Measurements from ENCODE around the gene HSPB1. TPM values are rescaled to one million over a fixed set of nuclear protein-coding genes. Genes with fewer than 3 reads are reported as not detected.

HSPB1 gene
- total and polyA plus RNA-seq, 2 of the 13 experiments (the other 11 are each of a cell fraction or from before 2014, with no cell fraction given), result 21.0 to 38.6 TPM

DNA sequence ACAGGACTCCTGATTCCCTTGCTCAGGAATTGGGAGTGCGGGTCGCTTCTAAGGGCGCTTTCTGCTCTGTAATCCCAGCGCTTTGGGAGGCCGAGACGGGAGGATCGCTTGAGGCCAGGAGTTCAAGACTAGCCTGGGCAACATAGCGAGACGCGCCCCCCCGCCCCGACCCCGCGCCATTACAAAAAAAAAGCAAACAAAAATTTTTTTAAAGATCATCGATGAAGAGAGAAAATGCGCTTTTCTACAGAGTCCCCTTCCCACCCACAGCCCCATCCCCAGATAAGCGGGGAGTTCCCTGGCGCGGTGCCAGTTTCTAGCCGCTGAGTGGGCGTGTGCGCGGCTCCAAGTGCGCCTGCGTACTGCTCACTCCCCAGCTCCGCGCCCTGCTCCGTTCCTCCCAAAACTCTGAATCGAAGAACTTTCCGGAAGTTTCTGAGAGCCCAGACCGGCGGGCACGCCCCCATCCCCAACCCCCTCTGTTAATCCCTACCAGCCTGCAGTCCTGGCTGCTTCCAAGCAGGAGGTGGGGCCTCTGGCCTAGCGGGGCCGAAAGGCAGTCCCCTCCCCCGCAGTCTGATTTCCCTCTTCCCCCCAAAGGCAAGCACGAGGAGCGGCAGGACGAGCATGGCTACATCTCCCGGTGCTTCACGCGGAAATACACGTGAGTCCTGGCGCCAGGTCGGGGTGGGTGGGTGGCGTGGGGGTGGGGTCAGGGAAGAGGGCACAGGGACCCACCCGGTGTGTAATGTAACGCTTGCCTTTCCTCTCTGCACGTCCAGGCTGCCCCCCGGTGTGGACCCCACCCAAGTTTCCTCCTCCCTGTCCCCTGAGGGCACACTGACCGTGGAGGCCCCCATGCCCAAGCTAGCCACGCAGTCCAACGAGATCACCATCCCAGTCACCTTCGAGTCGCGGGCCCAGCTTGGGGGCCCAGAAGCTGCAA is 1.0 kb downstream of the HSPB1 start (continued):
- TF ChIP-seq ZNF501 (CRISPR knock-in tag; IDR thresholded peaks at IDR 0.05) (no peak), ZNF468 (CRISPR knock-in tag; IDR thresholded peaks at IDR 0.05) (no peak), NFE2 (CRISPR knock-in tag; IDR thresholded peaks at IDR 0.05) (no peak), ZNF382 (CRISPR knock-in tag; IDR thresholded peaks at IDR 0.05; ENCODE audit: borderline replicate concordance) (no peak), JUN (CRISPR knock-in tag; IDR thresholded peaks at IDR 0.05) (no peak), ZNF282 (IDR thresholded peaks at IDR 0.05; ENCODE audit: partially characterized antibody) (no peak), NKX3-1 (CRISPR knock-in tag; IDR thresholded peaks at IDR 0.05) (no peak), CBX2 (IDR thresholded peaks at IDR 0.05; ENCODE audit: low read depth, low read length) (no peak), CBX2 (CRISPR knock-in tag; IDR thresholded peaks at IDR 0.05; ENCODE audit: low read depth) (no peak), RFX3 (CRISPR knock-in tag; IDR thresholded peaks at IDR 0.05) (no peak)
- TF ChIP-seq, protein P1, sequence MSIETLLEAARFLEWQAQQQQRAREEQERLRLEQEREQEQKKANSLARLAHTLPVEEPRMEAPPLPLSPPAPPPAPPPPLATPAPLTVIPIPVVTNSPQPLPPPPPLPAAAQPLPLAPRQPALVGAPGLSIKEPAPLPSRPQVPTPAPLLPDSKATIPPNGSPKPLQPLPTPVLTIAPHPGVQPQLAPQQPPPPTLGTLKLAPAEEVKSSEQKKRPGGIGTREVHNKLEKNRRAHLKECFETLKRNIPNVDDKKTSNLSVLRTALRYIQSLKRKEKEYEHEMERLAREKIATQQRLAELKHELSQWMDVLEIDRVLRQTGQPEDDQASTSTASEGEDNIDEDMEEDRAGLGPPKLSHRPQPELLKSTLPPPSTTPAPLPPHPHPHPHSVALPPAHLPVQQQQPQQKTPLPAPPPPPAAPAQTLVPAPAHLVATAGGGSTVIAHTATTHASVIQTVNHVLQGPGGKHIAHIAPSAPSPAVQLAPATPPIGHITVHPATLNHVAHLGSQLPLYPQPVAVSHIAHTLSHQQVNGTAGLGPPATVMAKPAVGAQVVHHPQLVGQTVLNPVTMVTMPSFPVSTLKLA (IDR thresholded peaks at IDR 0.05), result no peak
- TF ChIP-seq, protein P2, sequence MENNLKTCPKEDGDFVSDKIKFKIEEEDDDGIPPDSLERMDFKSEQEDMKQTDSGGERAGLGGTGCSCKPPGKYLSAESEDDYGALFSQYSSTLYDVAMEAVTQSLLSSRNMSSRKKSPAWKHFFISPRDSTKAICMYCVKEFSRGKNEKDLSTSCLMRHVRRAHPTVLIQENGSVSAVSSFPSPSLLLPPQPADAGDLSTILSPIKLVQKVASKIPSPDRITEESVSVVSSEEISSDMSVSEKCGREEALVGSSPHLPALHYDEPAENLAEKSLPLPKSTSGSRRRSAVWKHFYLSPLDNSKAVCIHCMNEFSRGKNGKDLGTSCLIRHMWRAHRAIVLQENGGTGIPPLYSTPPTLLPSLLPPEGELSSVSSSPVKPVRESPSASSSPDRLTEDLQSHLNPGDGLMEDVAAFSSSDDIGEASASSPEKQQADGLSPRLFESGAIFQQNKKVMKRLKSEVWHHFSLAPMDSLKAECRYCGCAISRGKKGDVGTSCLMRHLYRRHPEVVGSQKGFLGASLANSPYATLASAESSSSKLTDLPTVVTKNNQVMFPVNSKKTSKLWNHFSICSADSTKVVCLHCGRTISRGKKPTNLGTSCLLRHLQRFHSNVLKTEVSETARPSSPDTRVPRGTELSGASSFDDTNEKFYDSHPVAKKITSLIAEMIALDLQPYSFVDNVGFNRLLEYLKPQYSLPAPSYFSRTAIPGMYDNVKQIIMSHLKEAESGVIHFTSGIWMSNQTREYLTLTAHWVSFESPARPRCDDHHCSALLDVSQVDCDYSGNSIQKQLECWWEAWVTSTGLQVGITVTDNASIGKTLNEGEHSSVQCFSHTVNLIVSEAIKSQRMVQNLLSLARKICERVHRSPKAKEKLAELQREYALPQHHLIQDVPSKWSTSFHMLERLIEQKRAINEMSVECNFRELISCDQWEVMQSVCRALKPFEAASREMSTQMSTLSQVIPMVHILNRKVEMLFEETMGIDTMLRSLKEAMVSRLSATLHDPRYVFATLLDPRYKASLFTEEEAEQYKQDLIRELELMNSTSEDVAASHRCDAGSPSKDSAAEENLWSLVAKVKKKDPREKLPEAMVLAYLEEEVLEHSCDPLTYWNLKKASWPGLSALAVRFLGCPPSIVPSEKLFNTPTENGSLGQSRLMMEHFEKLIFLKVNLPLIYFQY (CRISPR knock-in tag; IDR thresholded peaks at IDR 0.05; ENCODE audit: borderline replicate concordance), result peak; percentile 76
- TF ChIP-seq, protein P3, sequence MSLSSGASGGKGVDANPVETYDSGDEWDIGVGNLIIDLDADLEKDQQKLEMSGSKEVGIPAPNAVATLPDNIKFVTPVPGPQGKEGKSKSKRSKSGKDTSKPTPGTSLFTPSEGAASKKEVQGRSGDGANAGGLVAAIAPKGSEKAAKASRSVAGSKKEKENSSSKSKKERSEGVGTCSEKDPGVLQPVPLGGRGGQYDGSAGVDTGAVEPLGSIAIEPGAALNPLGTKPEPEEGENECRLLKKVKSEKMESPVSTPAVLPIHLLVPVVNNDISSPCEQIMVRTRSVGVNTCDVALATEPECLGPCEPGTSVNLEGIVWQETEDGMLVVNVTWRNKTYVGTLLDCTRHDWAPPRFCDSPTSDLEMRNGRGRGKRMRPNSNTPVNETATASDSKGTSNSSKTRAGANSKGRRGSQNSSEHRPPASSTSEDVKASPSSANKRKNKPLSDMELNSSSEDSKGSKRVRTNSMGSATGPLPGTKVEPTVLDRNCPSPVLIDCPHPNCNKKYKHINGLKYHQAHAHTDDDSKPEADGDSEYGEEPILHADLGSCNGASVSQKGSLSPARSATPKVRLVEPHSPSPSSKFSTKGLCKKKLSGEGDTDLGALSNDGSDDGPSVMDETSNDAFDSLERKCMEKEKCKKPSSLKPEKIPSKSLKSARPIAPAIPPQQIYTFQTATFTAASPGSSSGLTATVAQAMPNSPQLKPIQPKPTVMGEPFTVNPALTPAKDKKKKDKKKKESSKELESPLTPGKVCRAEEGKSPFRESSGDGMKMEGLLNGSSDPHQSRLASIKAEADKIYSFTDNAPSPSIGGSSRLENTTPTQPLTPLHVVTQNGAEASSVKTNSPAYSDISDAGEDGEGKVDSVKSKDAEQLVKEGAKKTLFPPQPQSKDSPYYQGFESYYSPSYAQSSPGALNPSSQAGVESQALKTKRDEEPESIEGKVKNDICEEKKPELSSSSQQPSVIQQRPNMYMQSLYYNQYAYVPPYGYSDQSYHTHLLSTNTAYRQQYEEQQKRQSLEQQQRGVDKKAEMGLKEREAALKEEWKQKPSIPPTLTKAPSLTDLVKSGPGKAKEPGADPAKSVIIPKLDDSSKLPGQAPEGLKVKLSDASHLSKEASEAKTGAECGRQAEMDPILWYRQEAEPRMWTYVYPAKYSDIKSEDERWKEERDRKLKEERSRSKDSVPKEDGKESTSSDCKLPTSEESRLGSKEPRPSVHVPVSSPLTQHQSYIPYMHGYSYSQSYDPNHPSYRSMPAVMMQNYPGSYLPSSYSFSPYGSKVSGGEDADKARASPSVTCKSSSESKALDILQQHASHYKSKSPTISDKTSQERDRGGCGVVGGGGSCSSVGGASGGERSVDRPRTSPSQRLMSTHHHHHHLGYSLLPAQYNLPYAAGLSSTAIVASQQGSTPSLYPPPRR (CRISPR knock-in tag; IDR thresholded peaks at IDR 0.05; ENCODE audit: borderline replicate concordance), result 0 out of 2 replicates have a peak, but pooled peaks have one; percentile 23
- TF ChIP-seq, protein P4, sequence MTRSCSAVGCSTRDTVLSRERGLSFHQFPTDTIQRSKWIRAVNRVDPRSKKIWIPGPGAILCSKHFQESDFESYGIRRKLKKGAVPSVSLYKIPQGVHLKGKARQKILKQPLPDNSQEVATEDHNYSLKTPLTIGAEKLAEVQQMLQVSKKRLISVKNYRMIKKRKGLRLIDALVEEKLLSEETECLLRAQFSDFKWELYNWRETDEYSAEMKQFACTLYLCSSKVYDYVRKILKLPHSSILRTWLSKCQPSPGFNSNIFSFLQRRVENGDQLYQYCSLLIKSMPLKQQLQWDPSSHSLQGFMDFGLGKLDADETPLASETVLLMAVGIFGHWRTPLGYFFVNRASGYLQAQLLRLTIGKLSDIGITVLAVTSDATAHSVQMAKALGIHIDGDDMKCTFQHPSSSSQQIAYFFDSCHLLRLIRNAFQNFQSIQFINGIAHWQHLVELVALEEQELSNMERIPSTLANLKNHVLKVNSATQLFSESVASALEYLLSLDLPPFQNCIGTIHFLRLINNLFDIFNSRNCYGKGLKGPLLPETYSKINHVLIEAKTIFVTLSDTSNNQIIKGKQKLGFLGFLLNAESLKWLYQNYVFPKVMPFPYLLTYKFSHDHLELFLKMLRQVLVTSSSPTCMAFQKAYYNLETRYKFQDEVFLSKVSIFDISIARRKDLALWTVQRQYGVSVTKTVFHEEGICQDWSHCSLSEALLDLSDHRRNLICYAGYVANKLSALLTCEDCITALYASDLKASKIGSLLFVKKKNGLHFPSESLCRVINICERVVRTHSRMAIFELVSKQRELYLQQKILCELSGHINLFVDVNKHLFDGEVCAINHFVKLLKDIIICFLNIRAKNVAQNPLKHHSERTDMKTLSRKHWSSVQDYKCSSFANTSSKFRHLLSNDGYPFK (CRISPR knock-in tag; IDR thresholded peaks at IDR 0.05; ENCODE audit: borderline replicate concordance), result no peak

Data from HepG2 (cell line).